ENCODE measurements around the gene OXNAD1.

DNA sequence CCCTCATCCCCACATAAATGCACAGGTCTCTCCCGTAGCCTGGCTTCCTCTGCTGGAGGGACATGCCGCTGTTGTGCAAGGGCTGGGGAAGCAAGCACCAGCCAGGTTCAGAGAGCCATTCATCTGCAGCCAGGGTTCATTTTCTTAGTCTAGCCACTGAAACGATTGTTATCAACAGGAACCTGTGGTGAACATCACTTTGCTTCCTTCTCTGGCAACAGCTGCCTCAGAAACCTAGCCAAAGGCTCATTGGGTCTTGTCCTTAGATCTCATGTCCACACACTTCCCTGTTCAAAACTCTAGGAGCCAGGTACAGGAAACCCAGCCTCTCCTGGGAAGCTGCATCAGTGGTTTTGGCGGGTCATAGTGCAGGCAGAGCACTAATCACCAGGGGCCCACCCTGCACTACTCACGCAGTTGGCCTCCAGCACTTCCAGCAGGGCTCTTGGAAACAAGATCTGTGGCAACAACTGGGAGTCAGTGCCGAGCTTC is 47.0 kb downstream of the OXNAD1 start:
- TF ChIP-seq POLR2AphosphoS5 (IDR thresholded peaks at IDR 0.05) (no peak), POLR2A (IDR thresholded peaks at IDR 0.05) (no peak)
- TF ChIP-seq, protein P1, sequence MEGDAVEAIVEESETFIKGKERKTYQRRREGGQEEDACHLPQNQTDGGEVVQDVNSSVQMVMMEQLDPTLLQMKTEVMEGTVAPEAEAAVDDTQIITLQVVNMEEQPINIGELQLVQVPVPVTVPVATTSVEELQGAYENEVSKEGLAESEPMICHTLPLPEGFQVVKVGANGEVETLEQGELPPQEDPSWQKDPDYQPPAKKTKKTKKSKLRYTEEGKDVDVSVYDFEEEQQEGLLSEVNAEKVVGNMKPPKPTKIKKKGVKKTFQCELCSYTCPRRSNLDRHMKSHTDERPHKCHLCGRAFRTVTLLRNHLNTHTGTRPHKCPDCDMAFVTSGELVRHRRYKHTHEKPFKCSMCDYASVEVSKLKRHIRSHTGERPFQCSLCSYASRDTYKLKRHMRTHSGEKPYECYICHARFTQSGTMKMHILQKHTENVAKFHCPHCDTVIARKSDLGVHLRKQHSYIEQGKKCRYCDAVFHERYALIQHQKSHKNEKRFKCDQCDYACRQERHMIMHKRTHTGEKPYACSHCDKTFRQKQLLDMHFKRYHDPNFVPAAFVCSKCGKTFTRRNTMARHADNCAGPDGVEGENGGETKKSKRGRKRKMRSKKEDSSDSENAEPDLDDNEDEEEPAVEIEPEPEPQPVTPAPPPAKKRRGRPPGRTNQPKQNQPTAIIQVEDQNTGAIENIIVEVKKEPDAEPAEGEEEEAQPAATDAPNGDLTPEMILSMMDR (IDR thresholded peaks at IDR 0.05): no peak
